ENCODE data around the gene ESYT2. TPM values are rescaled to one million over a fixed set of nuclear protein-coding genes. Genes with fewer than 3 reads are reported as not detected.

ESYT2 gene
- total RNA-seq, 5 donors from 2014 or later (not counting 1 experiment from before 2014, with no cell fraction given): 99.0 to 122 (median 116) TPM

GRCh38 chr7:158694650-158695049 is 134.7 kb downstream of the ESYT2 start:
- ChIA-PET CTCF (interaction anchor here (0.7 to 3.4 kb wide), 4 partner anchors 36 to 284 kb away, joined by 3 to 68 read pairs (median 13); no protein-coding TSS in a partner anchor), POLR2A (no interaction called here)
- Histone ChIP-seq H3K27ac (ENCODE audit: low read length) (no peak overlapping the region), H3K4me3 (ENCODE audit: control insufficient read depth in 1 of 2, extremely low read depth in 1 of 2, low read length in 1 of 2) (no peak overlapping the region), H3K4me1 (ENCODE audit: control insufficient read depth in 1 of 2, extremely low read depth in 1 of 2, insufficient read depth in 2 of 2, low read length in 2 of 2) (peaks cover 0 to 10% of the 10 kb centered on the region in 2 experiments), H3K27me3 (replicated peaks in 1 of 2; ENCODE audit: control insufficient read depth in 2 of 2, extremely low read depth in 1 of 2, insufficient read depth in 2 of 2, low read length in 1 of 2) (no peaks in the 10 kb centered on the region), H3K36me3 (ENCODE audit: control insufficient read depth in 2 of 2, extremely low read depth in 1 of 2, insufficient read depth in 1 of 2, low read length in 1 of 2) (peaks cover 0 to under 1% of the 10 kb centered on the region in 2 donors), H3K9me3 (no peaks in the 10 kb centered on the region)
- H3K27ac Mint-ChIP-seq: peak overlapping the region in 1 of 2 donors; percentile 6
- DNase-seq (no peak), ATAC-seq (replicated peaks in 1 of 4) (no peak)
- no peak overlapping the region for H3K4me3 Mint-ChIP-seq
- WGBS (ENCODE audit: insufficient coverage): 75% methylated on average over 4 of the region's 6 CpGs
- H3K36me3 Mint-ChIP-seq: peaks cover 2% of the 10 kb centered on the region
- peaks cover 5 to 20% (median 10%) of the 10 kb centered on the region in 3 donors for H3K4me1 Mint-ChIP-seq
- H3K27me3 Mint-ChIP-seq: no peaks in the 10 kb centered on the region
- no peaks in the 10 kb centered on the region for H3K9me3 Mint-ChIP-seq

DNA sequence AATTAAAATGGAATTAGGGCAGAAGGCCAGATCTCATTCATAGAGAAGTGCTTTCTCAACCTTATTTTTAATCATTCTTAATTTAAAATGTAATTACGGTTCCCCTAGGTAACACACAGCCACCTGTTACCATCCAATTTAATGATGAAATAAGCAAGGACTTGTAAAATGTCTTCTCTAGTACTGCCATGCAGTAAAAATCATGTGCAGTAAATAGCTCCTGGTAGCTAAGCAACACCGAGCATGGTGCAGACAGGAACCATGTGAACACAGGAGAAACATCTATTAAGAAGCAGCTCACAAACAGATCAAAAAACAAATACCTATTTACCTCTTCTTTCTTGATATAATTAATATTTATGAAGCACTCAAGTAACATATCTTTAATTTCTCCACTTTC is 139.8 kb downstream of the ESYT2 start:
- Histone ChIP-seq H3K4me1 (ENCODE audit: control insufficient read depth in 1 of 2, extremely low read depth in 1 of 2, insufficient read depth in 2 of 2, low read length in 2 of 2) (no peaks in the 10 kb centered on the region), H3K27ac (ENCODE audit: low read length) (no peak overlapping the region), H3K36me3 (ENCODE audit: control insufficient read depth in 2 of 2, extremely low read depth in 1 of 2, insufficient read depth in 1 of 2, low read length in 1 of 2) (peaks cover 4 to 8% of the 10 kb centered on the region in 2 donors), H3K4me3 (ENCODE audit: control insufficient read depth in 1 of 2, extremely low read depth in 1 of 2, low read length in 1 of 2) (no peak overlapping the region), H3K9me3 (no peaks in the 10 kb centered on the region), H3K27me3 (replicated peaks in 1 of 2; ENCODE audit: control insufficient read depth in 2 of 2, extremely low read depth in 1 of 2, insufficient read depth in 2 of 2, low read length in 1 of 2) (no peaks in the 10 kb centered on the region)
- peaks cover 0 to 3% (median 0%) of the 10 kb centered on the region in 3 donors for H3K4me1 Mint-ChIP-seq
- no CpG with 5 or more reads among the region's 2 CpGs for WGBS (ENCODE audit: insufficient coverage)
- H3K27me3 Mint-ChIP-seq: no peaks in the 10 kb centered on the region
- DNase-seq (no peak), ATAC-seq (replicated peaks in 1 of 4) (no peak)
- CTCF ChIA-PET: interaction anchor here in 1 of 2 donors (1.1 kb wide), 1 partner anchor 288 kb away, joined by 4 read pairs; no protein-coding TSS in a partner anchor
- no peaks in the 10 kb centered on the region for H3K9me3 Mint-ChIP-seq
- peaks cover 25% of the 10 kb centered on the region for H3K36me3 Mint-ChIP-seq
- no peak overlapping the region for H3K4me3 Mint-ChIP-seq
- H3K27ac Mint-ChIP-seq: no peak overlapping the region
- POLR2A ChIA-PET: no interaction called here

GRCh38 chr7:158687406-158687805 is 141.9 kb downstream of the ESYT2 start:
- Mint-ChIP-seq H3K9me3 (no peaks in the 10 kb centered on the region), H3K27ac (no peak overlapping the region), H3K4me3 (no peak overlapping the region), H3K27me3 (no peaks in the 10 kb centered on the region), H3K36me3 (peaks cover 30% of the 10 kb centered on the region), H3K4me1 (no peaks in the 10 kb centered on the region)
- no peak for ATAC-seq (replicated peaks in 1 of 4)
- H3K27ac ChIP-seq (ENCODE audit: low read length): no peak overlapping the region
- no peaks in the 10 kb centered on the region for H3K4me1 ChIP-seq (ENCODE audit: control insufficient read depth in 1 of 2, extremely low read depth in 1 of 2, insufficient read depth in 2 of 2, low read length in 2 of 2)
- no peak overlapping the region for H3K4me3 ChIP-seq (ENCODE audit: control insufficient read depth in 1 of 2, extremely low read depth in 1 of 2, low read length in 1 of 2)
- ChIA-PET CTCF (no interaction called here), POLR2A (no interaction called here)
- DNase-seq: no peak
- H3K36me3 ChIP-seq (ENCODE audit: control insufficient read depth in 2 of 2, extremely low read depth in 1 of 2, insufficient read depth in 1 of 2, low read length in 1 of 2): peaks cover 4 to 8% of the 10 kb centered on the region in 2 donors
- WGBS (ENCODE audit: insufficient coverage): 98% methylated on average over 6 of the region's 7 CpGs
- no peaks in the 10 kb centered on the region for H3K9me3 ChIP-seq
- H3K27me3 ChIP-seq (replicated peaks in 1 of 2; ENCODE audit: control insufficient read depth in 2 of 2, extremely low read depth in 1 of 2, insufficient read depth in 2 of 2, low read length in 1 of 2): no peaks in the 10 kb centered on the region

DNA sequence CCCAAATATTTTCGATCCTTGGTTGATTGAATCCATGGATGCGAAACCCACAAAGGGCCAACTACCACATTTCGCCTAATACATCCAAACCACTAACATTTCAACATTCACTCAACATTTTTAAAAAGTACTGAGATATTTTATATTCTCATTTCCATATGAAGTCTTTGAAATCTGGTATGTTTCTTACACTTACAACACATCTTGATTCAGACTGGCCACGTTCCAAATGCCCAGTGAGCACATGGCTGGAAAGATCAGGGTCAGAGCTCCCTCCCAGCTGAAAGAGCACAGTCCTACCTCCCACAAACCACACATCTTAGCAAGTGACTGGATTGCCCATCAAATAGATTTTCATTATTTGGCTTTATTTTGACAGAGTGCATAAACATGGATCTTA is 143.6 kb downstream of the ESYT2 start:
- H3K4me1 Mint-ChIP-seq: no peaks in the 10 kb centered on the region
- ATAC-seq (replicated peaks in 1 of 4) (no peak), DNase-seq (no peak)
- Histone ChIP-seq H3K4me3 (ENCODE audit: control insufficient read depth in 1 of 2, extremely low read depth in 1 of 2, low read length in 1 of 2) (no peak overlapping the region), H3K4me1 (ENCODE audit: control insufficient read depth in 1 of 2, extremely low read depth in 1 of 2, insufficient read depth in 2 of 2, low read length in 2 of 2) (no peaks in the 10 kb centered on the region), H3K9me3 (no peaks in the 10 kb centered on the region), H3K27ac (ENCODE audit: low read length) (no peak overlapping the region), H3K27me3 (replicated peaks in 1 of 2; ENCODE audit: control insufficient read depth in 2 of 2, extremely low read depth in 1 of 2, insufficient read depth in 2 of 2, low read length in 1 of 2) (no peaks in the 10 kb centered on the region), H3K36me3 (ENCODE audit: control insufficient read depth in 2 of 2, extremely low read depth in 1 of 2, insufficient read depth in 1 of 2, low read length in 1 of 2) (peaks cover 4 to 8% of the 10 kb centered on the region in 2 donors)
- H3K36me3 Mint-ChIP-seq: peaks cover 28% of the 10 kb centered on the region
- CTCF ChIA-PET: no interaction called here
- H3K27ac Mint-ChIP-seq: no peak overlapping the region
- H3K4me3 Mint-ChIP-seq: no peak overlapping the region
- no CpG with 5 or more reads among the region's 4 CpGs for WGBS (ENCODE audit: insufficient coverage)
- H3K9me3 Mint-ChIP-seq: no peaks in the 10 kb centered on the region
- H3K27me3 Mint-ChIP-seq: no peaks in the 10 kb centered on the region
- POLR2A ChIA-PET: no interaction called here

- H3K9me3 ChIP-seq: no peaks in the 10 kb centered on the region
- Mint-ChIP-seq H3K4me1 (peaks cover 6 to 10% (median 7%) of the 10 kb centered on the region in 3 donors), H3K27ac (no peak overlapping the region), H3K27me3 (no peaks in the 10 kb centered on the region), H3K4me3 (no peak overlapping the region), H3K9me3 (no peaks in the 10 kb centered on the region), H3K36me3 (peaks cover 31% of the 10 kb centered on the region)
- H3K27me3 ChIP-seq (replicated peaks in 1 of 2; ENCODE audit: control insufficient read depth in 2 of 2, extremely low read depth in 1 of 2, insufficient read depth in 2 of 2, low read length in 1 of 2): no peaks in the 10 kb centered on the region
- peaks cover 4 to 5% of the 10 kb centered on the region in 2 donors for H3K36me3 ChIP-seq (ENCODE audit: control insufficient read depth in 2 of 2, extremely low read depth in 1 of 2, insufficient read depth in 1 of 2, low read length in 1 of 2)
- H3K4me1 ChIP-seq (ENCODE audit: control insufficient read depth in 1 of 2, extremely low read depth in 1 of 2, insufficient read depth in 2 of 2, low read length in 2 of 2): peaks cover 0 to 3% of the 10 kb centered on the region in 2 experiments
- H3K4me3 ChIP-seq (ENCODE audit: control insufficient read depth in 1 of 2, extremely low read depth in 1 of 2, low read length in 1 of 2): no peak overlapping the region
- H3K27ac ChIP-seq (ENCODE audit: low read length): no peak overlapping the region
- ChIA-PET POLR2A (no interaction called here), CTCF (no interaction called here)
- DNase-seq: no peak
- no peak for ATAC-seq (replicated peaks in 1 of 4)
- WGBS (ENCODE audit: insufficient coverage): no CpG with 5 or more reads among the region's 1 CpG
Observed at GRCh38 chr7:158684329-158684728, 145.0 kb downstream of the ESYT2 start.

DNA sequence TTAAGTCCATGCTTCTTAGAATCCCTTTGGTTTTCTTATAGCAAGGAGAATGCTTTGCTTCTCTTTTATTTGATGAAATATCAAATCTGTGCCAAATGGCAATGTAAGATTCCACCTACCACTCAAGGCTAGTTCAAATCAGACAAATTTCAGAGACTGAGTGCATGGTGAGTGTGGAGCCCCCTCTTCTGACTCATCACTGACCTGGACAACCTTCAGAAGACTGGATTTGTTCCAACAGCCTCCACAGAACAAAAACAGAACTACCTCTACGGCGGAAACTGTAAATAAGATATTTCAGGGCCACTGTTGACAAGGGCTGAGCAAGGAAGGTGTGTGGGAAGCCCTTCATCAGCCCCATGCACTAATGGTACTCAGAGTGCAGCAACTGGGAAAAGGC is 145.8 kb downstream of the ESYT2 start:
- H3K4me1 Mint-ChIP-seq: peaks cover 6 to 10% (median 7%) of the 10 kb centered on the region in 3 donors
- POLR2A ChIA-PET: no interaction called here
- DNase-seq (no peak), ATAC-seq (replicated peaks in 1 of 4) (no peak)
- Histone ChIP-seq H3K9me3 (no peaks in the 10 kb centered on the region), H3K27me3 (replicated peaks in 1 of 2; ENCODE audit: control insufficient read depth in 2 of 2, extremely low read depth in 1 of 2, insufficient read depth in 2 of 2, low read length in 1 of 2) (no peaks in the 10 kb centered on the region), H3K36me3 (ENCODE audit: control insufficient read depth in 2 of 2, extremely low read depth in 1 of 2, insufficient read depth in 1 of 2, low read length in 1 of 2) (peaks cover under 1 to 3% of the 10 kb centered on the region in 2 donors), H3K27ac (ENCODE audit: low read length) (no peak overlapping the region), H3K4me1 (ENCODE audit: control insufficient read depth in 1 of 2, extremely low read depth in 1 of 2, insufficient read depth in 2 of 2, low read length in 2 of 2) (peaks cover 0 to 3% of the 10 kb centered on the region in 2 experiments), H3K4me3 (ENCODE audit: control insufficient read depth in 1 of 2, extremely low read depth in 1 of 2, low read length in 1 of 2) (no peak overlapping the region)
- no CpG with 5 or more reads among the region's 2 CpGs for WGBS (ENCODE audit: insufficient coverage)
- peaks cover 31% of the 10 kb centered on the region for H3K36me3 Mint-ChIP-seq
- CTCF ChIA-PET: no interaction called here
- no peaks in the 10 kb centered on the region for H3K27me3 Mint-ChIP-seq
- no peak overlapping the region for H3K4me3 Mint-ChIP-seq
- H3K9me3 Mint-ChIP-seq: no peaks in the 10 kb centered on the region
- H3K27ac Mint-ChIP-seq: no peak overlapping the region

DNA sequence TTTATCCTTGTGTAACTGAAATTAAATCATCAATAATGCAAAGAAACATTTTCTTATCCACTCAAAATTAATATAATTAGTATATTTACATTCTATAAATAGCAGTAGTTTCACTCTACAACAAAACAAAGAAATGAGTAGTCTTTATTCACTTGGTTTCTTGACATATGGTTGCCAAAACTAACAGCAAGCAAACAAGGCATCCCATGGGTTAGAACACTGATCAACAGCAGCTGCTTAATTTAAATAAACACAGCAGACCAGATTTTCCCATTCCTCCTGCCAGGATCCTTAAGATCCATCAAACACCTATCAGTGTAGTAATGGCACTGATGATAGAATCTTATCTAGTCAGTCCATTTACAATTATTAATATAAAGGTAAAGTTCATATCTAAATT is 146.9 kb downstream of the ESYT2 start:
- H3K9me3 ChIP-seq: no peaks in the 10 kb centered on the region
- no peaks in the 10 kb centered on the region for H3K9me3 Mint-ChIP-seq
- peaks cover 20% of the 10 kb centered on the region for H3K36me3 Mint-ChIP-seq
- POLR2A ChIA-PET: no interaction called here
- H3K27ac Mint-ChIP-seq: no peak overlapping the region
- ATAC-seq (replicated peaks in 1 of 4): no peak
- no peak overlapping the region for H3K4me3 Mint-ChIP-seq
- no peak overlapping the region for H3K4me3 ChIP-seq (ENCODE audit: control insufficient read depth in 1 of 2, extremely low read depth in 1 of 2, low read length in 1 of 2)
- no peaks in the 10 kb centered on the region for H3K27me3 ChIP-seq (replicated peaks in 1 of 2; ENCODE audit: control insufficient read depth in 2 of 2, extremely low read depth in 1 of 2, insufficient read depth in 2 of 2, low read length in 1 of 2)
- peaks cover 6 to 10% (median 7%) of the 10 kb centered on the region in 3 donors for H3K4me1 Mint-ChIP-seq
- CTCF ChIA-PET: no interaction called here
- DNase-seq: no peak
- H3K27me3 Mint-ChIP-seq: no peaks in the 10 kb centered on the region
- H3K36me3 ChIP-seq (ENCODE audit: control insufficient read depth in 2 of 2, extremely low read depth in 1 of 2, insufficient read depth in 1 of 2, low read length in 1 of 2): peaks cover 0 to 3% of the 10 kb centered on the region in 2 donors
- H3K4me1 ChIP-seq (ENCODE audit: control insufficient read depth in 1 of 2, extremely low read depth in 1 of 2, insufficient read depth in 2 of 2, low read length in 2 of 2): peaks cover 0 to 3% of the 10 kb centered on the region in 2 experiments
- H3K27ac ChIP-seq (ENCODE audit: low read length): no peak overlapping the region

Measured in T-cell (primary cell).